Muscle of leg (tissue), 11 donors: ENCODE results near the gene CACNA1C. TPM values are rescaled to one million over a fixed set of nuclear protein-coding genes. Genes with fewer than 3 reads are reported as not detected.

Experiments used
- DNase-seq: peaks from one replicate; pipeline ENCODE4 v3.0.0; 2013
- H3K27ac ChIP-seq: one replicate; pipeline ENCODE4 v1.5.1; 2013; ENCODE audit warnings: mild to moderate bottlenecking, low read length, control low read depth
- H3K27me3 ChIP-seq: one replicate; pipeline ENCODE4 v1.6.1; 2013; ENCODE audit warnings: low read length; ENCODE audit not compliant: control insufficient read depth, insufficient read depth
- H3K36me3 ChIP-seq: one replicate; pipeline ENCODE4 v1.6.1; 2013; ENCODE audit warnings: low read length; ENCODE audit not compliant: control insufficient read depth, insufficient read depth
- H3K4me1 ChIP-seq: one replicate; pipeline ENCODE4 v1.6.1; 2013; ENCODE audit warnings: low read length; ENCODE audit not compliant: control insufficient read depth, insufficient read depth
- H3K4me3 ChIP-seq: one replicate; pipeline ENCODE4 v1.5.1; 2013; ENCODE audit warnings: low read length, control low read depth
- H3K9me3 ChIP-seq: replicated peaks from 2 replicates; pipeline ENCODE4 v1.6.1; 2013; ENCODE audit warnings: low read depth, low read length; ENCODE audit not compliant: control insufficient read depth
- WGBS: methylation state at CpG from one replicate; pipeline ENCODE4 v1.1.5; 2013; ENCODE audit warnings: missing lambda C conversion rate; ENCODE audit not compliant: insufficient coverage; 5-methylcytosine and 5-hydroxymethylcytosine counted together
- polyA plus RNA-seq, 8 donors: library from polyadenylated mRNA; unstranded; fragments of 120-200 nt; gene quantifications; one replicate each; pipeline versions ENCODE4 v1.2.1 to v1.2.3, GENCODE V29; 2013; ENCODE audit warnings: inconsistent platforms in 1 of 8, low replicate concordance in 1 of 8; ENCODE audit not compliant: insufficient read length in 8 of 8, insufficient read depth in 1 of 8
- total RNA-seq: library from RNA; stranded (reverse); fragments of 120-200 nt; gene quantifications from one replicate; pipeline ENCODE4 v1.2.4, GENCODE V29; 2013

The CACNA1C gene
- total and polyA plus RNA-seq, 9 donors = 1.9 to 4.3 (median 3.6) TPM

DNA sequence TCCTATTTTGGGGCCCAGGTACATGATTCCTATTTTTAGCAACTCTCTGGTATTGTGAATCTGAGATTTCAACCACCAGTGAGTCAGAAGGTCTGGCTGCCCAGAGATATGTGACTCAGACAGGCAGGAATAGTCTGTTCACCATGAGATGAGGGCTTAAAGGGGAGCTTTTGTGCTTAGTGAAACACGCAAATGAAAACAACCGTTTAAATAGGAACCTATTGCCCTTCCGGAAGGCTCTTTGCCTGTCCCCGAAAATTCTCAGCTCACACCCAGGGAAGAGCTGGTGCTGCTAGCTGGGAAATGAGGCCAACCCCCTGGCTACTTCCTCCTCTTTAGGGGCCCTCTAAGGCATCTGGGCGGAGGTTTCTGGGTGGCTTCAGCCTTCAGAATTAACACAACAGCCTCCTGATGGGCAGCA, 283.6 kb downstream of the CACNA1C start:
- Histone ChIP-seq H3K27ac (no peak overlapping the region), H3K27me3 (peaks cover 16% of the 10 kb centered on the region), H3K4me1 (peaks cover 27% of the 10 kb centered on the region), H3K36me3 (no peaks in the 10 kb centered on the region), H3K4me3 (no peak overlapping the region), H3K9me3 (no peaks in the 10 kb centered on the region)
- WGBS = no CpG with 5 or more reads among the region's 5 CpGs
- DNase-seq = peak; percentile 65

DNA sequence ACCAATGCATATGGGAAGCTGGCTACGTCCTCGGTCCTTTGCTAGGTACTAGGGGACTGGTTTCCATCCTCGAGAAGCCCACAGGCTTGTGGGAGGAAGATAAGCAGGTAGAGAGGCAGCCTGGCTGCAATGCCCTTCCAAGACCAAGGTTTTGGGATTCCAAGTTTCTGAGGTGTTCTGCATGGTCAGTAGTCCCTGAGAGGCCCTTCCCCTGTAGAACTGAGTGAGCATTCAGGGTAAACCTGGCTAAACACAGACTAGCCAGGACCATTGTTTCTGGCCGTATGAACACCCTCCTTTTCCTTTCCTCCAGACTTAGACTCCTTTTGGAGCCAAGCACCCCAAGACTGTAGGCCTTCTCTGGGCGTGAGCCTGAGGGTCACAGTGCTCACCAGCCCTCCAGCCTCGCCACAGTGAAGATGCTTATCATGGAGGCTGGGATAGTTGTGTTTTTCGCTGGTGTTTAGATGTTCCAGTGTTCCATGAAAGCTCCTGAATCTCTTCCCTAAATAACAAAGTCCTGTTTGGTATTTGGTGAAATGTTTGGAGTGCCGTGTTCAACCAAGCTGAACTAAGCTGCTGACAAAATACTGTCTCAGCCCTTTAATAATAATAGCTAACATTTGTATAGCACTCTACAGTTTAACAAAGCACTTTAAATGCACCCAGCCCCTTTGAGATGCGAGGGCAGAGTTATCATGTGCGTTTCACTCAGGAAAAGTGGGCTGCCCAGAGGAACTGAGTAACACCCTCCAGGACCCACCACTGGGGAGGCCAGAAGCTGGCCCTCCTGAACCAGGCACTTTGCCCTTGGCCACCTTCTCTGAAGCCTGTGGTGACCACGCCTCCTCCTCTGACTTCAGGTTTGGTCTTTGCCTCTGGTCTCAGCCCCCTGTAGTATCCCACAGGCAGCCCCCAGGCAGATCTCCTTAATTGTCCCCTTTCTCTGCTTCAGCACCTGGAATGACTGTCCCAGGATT, 284.5 kb downstream of the CACNA1C start:
- no peaks in the 10 kb centered on the region for H3K36me3 ChIP-seq
- WGBS = 85% methylated on average over 5 of the region's 11 CpGs
- no peaks in the 10 kb centered on the region for H3K9me3 ChIP-seq
- peaks cover 27% of the 10 kb centered on the region for H3K4me1 ChIP-seq
- no peak overlapping the region for H3K27ac ChIP-seq
- H3K27me3 ChIP-seq = peaks cover 19% of the 10 kb centered on the region
- DNase-seq = no peak
- no peak overlapping the region for H3K4me3 ChIP-seq

DNA sequence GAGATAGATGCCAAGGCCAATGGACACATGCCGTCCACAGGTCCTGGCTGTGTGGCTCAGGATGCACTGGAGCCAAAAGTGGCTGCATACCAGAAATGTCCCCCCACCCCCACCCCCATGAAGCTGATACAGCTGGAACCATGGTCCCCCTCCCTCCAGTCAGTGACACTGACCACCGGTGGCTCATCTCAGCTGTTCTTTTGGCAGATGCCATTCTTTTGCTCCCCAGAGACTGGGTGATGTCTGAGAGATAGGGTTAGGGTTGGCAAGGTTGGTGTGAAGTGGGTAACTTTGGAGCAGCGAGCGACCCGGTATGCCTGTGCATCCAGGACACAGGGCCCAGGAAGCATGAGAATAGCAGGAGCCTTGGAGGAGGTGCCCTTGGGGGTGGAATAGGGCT, 285.6 kb downstream of the CACNA1C start:
- H3K9me3 ChIP-seq = no peaks in the 10 kb centered on the region
- H3K27ac ChIP-seq = no peak overlapping the region
- 89% methylated on average over 1 of the region's 5 CpGs for WGBS
- no peaks in the 10 kb centered on the region for H3K36me3 ChIP-seq
- peaks cover 24% of the 10 kb centered on the region for H3K4me1 ChIP-seq
- no peak for DNase-seq
- H3K27me3 ChIP-seq = peaks cover 19% of the 10 kb centered on the region
- H3K4me3 ChIP-seq = no peak overlapping the region

DNA sequence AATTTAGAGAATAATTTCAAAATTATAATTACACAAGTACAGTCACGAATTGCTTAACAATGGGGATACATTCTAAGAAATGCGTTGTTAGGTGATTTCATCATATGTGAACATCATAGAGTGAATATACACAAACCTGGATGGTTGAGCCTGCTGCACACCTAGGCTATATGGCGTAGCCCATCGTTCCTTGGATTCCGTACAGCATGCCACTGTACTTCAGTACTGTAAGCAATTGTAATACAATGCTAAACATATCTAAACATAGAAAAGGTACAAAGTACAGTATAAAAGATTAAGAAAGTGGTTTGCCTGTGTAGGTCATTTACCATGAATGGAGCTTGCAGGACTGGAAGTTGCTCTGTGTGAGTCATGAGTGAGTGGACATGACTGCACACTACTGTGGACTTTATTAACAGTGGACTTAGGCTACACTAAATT, 286.2 kb downstream of the CACNA1C start:
- H3K4me3 ChIP-seq = no peak overlapping the region
- H3K36me3 ChIP-seq = no peaks in the 10 kb centered on the region
- H3K27me3 ChIP-seq = peaks cover 19% of the 10 kb centered on the region
- H3K9me3 ChIP-seq = no peaks in the 10 kb centered on the region
- no peak overlapping the region for H3K27ac ChIP-seq
- no peak for DNase-seq
- WGBS = no CpG with 5 or more reads among the region's 5 CpGs
- peaks cover 20% of the 10 kb centered on the region for H3K4me1 ChIP-seq

DNA sequence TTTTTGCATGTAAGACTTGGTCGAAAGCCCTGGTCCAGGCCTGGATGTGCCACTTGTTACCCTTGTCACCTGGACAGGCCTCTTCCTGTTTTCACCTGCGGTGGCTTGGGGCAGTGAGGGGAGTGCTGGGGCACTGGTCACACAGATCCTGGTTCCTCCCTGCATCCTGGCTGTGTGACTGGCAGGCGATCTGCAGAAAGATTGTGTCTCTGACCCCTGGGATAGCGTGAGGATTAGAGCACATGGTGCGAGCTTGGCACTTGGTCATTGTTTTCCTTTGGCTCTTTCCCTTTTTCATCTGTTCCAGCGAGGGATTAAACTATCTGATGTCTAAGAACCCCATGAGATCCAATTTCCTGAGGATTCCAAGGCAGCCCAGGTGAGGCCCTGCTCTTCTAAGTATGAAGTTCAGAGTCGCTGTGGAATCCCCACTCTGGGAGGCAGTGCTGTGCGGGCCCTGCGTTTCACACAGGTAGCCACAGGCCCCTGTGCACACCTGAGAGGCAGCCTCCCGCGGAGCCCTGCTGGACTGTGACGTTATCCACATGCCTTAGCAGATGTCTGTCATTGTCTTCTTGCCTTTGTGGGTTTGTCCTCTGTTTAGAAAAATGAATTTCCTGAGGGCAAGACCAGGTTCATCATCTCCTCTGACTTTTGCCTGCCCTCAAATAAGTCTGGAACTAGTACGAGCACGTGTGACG, 288.4 kb downstream of the CACNA1C start:
- H3K4me1 ChIP-seq = peaks cover 17% of the 10 kb centered on the region
- no peak overlapping the region for H3K4me3 ChIP-seq
- H3K27ac ChIP-seq = no peak overlapping the region
- peaks cover 26% of the 10 kb centered on the region for H3K27me3 ChIP-seq
- H3K36me3 ChIP-seq = no peaks in the 10 kb centered on the region
- H3K9me3 ChIP-seq = no peaks in the 10 kb centered on the region
- DNase-seq = no peak
- 66% methylated on average over 15 of the region's 15 CpGs for WGBS

DNA sequence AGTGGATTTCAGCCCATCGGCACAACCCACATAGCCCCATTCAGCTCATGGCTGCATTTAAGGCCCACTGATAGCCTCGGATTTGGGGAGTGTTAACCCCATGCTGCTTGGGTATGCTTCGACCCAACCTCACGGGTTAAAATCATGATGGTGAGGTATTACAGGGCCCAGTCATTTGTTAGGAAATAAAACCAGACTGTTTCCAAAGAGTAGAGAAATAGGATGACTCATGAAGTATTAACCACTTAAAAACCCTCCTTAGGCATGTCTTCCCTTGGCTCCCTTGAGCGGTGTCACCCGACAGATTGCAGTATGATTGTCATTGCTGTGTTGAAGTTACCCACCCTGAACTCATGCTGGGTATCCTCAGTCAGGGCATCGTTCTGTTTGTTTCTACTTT, 289.1 kb downstream of the CACNA1C start:
- H3K36me3 ChIP-seq = no peaks in the 10 kb centered on the region
- no peak overlapping the region for H3K27ac ChIP-seq
- peaks cover 21% of the 10 kb centered on the region for H3K27me3 ChIP-seq
- peaks cover 13% of the 10 kb centered on the region for H3K4me1 ChIP-seq
- no peaks in the 10 kb centered on the region for H3K9me3 ChIP-seq
- DNase-seq = no peak
- H3K4me3 ChIP-seq = no peak overlapping the region
- WGBS = 100% methylated on average over 1 of the region's 7 CpGs

DNA sequence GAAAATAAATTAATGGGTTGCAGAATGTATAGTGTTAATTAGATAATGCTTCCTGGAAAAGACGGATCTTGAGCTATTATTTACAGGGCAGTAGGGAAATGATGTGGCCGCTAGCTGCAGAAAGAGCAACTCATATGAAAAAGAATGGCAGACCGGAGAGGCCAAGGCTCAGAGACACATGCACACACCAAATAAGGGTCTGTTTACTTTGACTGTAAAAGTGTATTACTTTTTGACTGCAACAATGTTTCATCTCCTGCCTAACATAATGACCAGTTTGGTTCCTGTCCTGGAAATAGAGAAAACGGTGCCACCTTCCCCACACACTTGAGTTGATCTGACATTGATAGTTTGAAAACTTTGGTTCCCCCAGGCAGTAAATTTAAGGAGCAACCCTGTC, 290.9 kb downstream of the CACNA1C start:
- no peak for DNase-seq
- H3K4me3 ChIP-seq = no peak overlapping the region
- no peaks in the 10 kb centered on the region for H3K9me3 ChIP-seq
- 50% methylated on average over 2 of the region's 4 CpGs for WGBS
- H3K27ac ChIP-seq = no peak overlapping the region
- H3K36me3 ChIP-seq = no peaks in the 10 kb centered on the region
- H3K27me3 ChIP-seq = peaks cover 16% of the 10 kb centered on the region
- H3K4me1 ChIP-seq = peaks cover 20% of the 10 kb centered on the region

DNA sequence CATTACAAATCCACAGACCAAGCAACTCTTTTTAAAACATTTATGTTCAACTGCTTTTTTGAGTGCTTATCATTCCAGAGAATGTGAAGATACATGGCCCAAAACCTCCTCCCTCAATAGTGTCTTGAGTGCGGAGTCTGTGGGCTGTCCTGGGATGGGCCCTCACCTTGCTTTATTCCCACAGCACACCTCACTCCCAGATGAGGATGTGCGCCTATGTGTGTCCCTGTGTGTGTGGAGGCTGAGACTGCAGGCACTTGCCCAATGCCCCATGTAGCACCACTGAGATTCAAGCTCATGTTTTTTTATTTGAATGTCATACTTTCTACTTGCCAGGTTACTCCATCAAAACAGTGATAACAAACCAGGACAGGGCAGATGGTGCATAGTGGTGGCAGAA, 291.7 kb downstream of the CACNA1C start:
- no peaks in the 10 kb centered on the region for H3K36me3 ChIP-seq
- WGBS = no CpG with 5 or more reads among the region's 2 CpGs
- H3K27ac ChIP-seq = no peak overlapping the region
- H3K4me1 ChIP-seq = peaks cover 24% of the 10 kb centered on the region
- H3K4me3 ChIP-seq = no peak overlapping the region
- peaks cover 17% of the 10 kb centered on the region for H3K27me3 ChIP-seq
- no peaks in the 10 kb centered on the region for H3K9me3 ChIP-seq
- no peak for DNase-seq

DNA sequence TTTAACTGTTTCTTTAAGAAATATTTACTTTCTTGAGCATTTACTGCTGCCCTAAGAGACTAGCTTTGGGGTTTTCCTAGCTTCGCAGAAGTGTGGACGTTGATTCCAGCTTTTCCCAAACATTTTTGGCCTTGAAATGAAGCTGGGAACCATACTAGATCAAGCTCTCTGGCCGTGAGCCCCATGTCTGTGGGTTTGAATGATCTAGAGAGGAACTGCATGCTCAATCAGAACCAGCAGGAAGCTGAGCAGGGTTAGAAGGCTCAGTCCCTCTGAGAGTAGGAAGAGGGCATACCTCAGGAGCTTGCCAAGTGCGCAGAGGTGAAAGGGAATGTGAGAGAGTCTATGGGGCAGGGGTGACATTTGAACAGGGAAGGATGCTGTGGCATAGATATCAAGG, 292.1 kb downstream of the CACNA1C start:
- Histone ChIP-seq H3K36me3 (no peaks in the 10 kb centered on the region), H3K27me3 (peaks cover 19% of the 10 kb centered on the region), H3K4me1 (peaks cover 24% of the 10 kb centered on the region), H3K27ac (no peak overlapping the region), H3K4me3 (no peak overlapping the region), H3K9me3 (no peaks in the 10 kb centered on the region)
- 40% methylated on average over 3 of the region's 4 CpGs for WGBS
- DNase-seq = peak; percentile 52

DNA sequence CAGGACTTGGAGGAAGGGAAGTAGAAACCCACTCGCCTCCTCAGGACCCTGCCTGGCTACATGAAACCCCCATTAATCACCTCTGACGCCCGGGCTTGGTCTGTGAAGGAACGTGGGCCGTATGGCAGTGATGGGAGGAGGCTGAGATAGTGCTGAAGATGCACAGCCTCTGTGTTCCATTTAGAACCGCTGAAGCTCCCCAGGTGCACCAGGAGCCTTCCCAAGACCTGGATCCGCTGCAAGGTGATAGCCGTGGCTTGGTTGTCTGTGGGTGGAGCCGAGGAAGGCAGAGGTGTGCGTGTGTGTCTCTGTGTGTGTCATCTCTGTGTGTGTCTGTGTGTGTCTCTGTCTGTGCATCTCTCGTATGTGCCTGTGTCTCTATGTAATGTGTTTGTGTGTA, 293.1 kb downstream of the CACNA1C start:
- Histone ChIP-seq H3K27me3 (peaks cover 22% of the 10 kb centered on the region), H3K36me3 (no peaks in the 10 kb centered on the region), H3K4me3 (no peak overlapping the region), H3K4me1 (peaks cover 23% of the 10 kb centered on the region), H3K9me3 (no peaks in the 10 kb centered on the region), H3K27ac (no peak overlapping the region)
- 78% methylated on average over 3 of the region's 11 CpGs for WGBS
- DNase-seq = no peak
